ENCODE measurements around the gene KCTD11. TPM values are rescaled to one million over a fixed set of nuclear protein-coding genes. Genes with fewer than 3 reads are reported as not detected.

Gene KCTD11
- total and polyA plus RNA-seq, 2 experiments from 2014 or later, result 2.2 to 7.7 TPM

DNA sequence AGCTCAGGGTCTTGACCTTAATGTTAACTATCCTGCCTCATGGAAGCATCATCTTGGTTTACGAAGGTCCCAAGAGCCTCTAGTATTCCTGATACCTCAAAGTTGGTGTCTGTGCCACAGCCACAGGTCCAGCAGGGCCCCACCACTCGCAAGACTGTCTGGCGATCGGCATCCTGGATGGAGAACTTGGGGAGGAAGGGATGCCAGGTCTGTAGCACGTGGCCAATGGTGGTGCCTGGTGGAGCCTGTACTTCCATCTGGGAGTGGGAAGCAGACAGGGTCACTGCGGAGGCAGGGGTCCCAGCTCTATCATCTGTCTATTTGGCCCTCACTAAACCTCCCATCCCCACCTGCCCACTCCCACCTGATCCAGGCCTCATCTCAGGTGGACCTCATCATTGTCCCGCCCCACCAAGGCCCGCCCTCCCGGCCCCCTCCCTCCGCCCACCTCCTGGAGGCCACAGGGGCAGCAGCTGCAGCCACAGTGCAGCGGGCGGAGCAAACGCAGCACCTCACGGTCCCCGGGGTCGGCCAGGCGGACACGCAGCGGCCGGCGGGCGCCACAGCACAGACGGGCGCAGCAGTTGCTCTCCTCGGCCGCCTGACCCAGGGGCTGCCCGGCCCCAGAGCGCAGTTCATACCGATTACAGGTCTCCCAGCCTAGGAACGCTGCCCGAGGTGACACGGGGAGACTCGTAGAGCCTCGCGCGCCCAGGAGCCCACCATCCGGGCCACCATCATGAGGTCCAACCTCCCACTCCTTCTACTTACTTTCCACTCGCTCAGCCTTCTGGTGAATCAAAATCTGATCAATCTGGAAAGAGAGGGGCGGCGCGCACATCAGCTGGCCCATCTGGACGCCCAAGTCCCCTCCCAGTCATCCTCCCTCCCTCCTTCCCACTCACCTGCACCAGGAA, 41.0 kb downstream of the KCTD11 start:
- Mint-ChIP-seq H3K4me1 (peaks cover 25% of the 10 kb centered on the region), H3K4me3 (peak overlapping the region; percentile 87), H3K9me3 (no peaks in the 10 kb centered on the region), H3K27me3 (ENCODE audit: insufficient read depth, low read depth, poor library complexity) (peaks cover 16% of the 10 kb centered on the region), H3K27ac (no peak overlapping the region), H3K36me3 (ENCODE audit: low read depth) (peaks cover 31% of the 10 kb centered on the region)
- Histone ChIP-seq H3K4me1 (ENCODE audit: insufficient read depth) (no peaks in the 10 kb centered on the region; the same call in 1 of the 2 replicates), H3F3A (replicated peaks; ENCODE audit: low read depth) (peaks cover 21% of the 10 kb centered on the region; the same call in 1 of the 2 replicates), H4K20me1 (replicated peaks; ENCODE audit: insufficient read depth) (peaks cover 12% of the 10 kb centered on the region), H2AFZ (peak overlapping the region; percentile 32; the same call in 1 of the 2 replicates), H3K4me2 (peak overlapping the region; percentile 98), H3K27me3 (ENCODE audit: insufficient read depth) (no peaks in the 10 kb centered on the region), H3K9me2 (ENCODE audit: insufficient read depth) (no peaks in the 10 kb centered on the region), H3K4me3 (peak overlapping the region; percentile 91), H3K36me3 (ENCODE audit: insufficient read depth) (peaks cover 4% of the 10 kb centered on the region), H3K27ac (ENCODE audit: low read depth) (no peak overlapping the region), H3K79me2 (replicated peaks; ENCODE audit: insufficient read depth) (no peaks in the 10 kb centered on the region)
- no peak for TF ChIP-seq ETS1 (IDR thresholded peaks at IDR 0.05)
- no peak for TF ChIP-seq NANOG (IDR thresholded peaks at IDR 0.05; ENCODE audit: borderline replicate concordance)
- no peak for TF ChIP-seq STAT1 (IDR thresholded peaks at IDR 0.05; ENCODE audit: unreplicated experiment)
- no peak for TF ChIP-seq EZH2phosphoT487 (IDR thresholded peaks at IDR 0.05; ENCODE audit: unreplicated experiment)
- no peak for TF ChIP-seq ZNF114 (CRISPR knock-in tag; IDR thresholded peaks at IDR 0.05)
- TF ChIP-seq CTCF (conservative IDR thresholded peaks at IDR 0.05; ENCODE audit: low read depth in 2 of 2), result no peak
- no peak for TF ChIP-seq JUNB (IDR thresholded peaks at IDR 0.05; ENCODE audit: unreplicated experiment)
- TF ChIP-seq, protein P1, sequence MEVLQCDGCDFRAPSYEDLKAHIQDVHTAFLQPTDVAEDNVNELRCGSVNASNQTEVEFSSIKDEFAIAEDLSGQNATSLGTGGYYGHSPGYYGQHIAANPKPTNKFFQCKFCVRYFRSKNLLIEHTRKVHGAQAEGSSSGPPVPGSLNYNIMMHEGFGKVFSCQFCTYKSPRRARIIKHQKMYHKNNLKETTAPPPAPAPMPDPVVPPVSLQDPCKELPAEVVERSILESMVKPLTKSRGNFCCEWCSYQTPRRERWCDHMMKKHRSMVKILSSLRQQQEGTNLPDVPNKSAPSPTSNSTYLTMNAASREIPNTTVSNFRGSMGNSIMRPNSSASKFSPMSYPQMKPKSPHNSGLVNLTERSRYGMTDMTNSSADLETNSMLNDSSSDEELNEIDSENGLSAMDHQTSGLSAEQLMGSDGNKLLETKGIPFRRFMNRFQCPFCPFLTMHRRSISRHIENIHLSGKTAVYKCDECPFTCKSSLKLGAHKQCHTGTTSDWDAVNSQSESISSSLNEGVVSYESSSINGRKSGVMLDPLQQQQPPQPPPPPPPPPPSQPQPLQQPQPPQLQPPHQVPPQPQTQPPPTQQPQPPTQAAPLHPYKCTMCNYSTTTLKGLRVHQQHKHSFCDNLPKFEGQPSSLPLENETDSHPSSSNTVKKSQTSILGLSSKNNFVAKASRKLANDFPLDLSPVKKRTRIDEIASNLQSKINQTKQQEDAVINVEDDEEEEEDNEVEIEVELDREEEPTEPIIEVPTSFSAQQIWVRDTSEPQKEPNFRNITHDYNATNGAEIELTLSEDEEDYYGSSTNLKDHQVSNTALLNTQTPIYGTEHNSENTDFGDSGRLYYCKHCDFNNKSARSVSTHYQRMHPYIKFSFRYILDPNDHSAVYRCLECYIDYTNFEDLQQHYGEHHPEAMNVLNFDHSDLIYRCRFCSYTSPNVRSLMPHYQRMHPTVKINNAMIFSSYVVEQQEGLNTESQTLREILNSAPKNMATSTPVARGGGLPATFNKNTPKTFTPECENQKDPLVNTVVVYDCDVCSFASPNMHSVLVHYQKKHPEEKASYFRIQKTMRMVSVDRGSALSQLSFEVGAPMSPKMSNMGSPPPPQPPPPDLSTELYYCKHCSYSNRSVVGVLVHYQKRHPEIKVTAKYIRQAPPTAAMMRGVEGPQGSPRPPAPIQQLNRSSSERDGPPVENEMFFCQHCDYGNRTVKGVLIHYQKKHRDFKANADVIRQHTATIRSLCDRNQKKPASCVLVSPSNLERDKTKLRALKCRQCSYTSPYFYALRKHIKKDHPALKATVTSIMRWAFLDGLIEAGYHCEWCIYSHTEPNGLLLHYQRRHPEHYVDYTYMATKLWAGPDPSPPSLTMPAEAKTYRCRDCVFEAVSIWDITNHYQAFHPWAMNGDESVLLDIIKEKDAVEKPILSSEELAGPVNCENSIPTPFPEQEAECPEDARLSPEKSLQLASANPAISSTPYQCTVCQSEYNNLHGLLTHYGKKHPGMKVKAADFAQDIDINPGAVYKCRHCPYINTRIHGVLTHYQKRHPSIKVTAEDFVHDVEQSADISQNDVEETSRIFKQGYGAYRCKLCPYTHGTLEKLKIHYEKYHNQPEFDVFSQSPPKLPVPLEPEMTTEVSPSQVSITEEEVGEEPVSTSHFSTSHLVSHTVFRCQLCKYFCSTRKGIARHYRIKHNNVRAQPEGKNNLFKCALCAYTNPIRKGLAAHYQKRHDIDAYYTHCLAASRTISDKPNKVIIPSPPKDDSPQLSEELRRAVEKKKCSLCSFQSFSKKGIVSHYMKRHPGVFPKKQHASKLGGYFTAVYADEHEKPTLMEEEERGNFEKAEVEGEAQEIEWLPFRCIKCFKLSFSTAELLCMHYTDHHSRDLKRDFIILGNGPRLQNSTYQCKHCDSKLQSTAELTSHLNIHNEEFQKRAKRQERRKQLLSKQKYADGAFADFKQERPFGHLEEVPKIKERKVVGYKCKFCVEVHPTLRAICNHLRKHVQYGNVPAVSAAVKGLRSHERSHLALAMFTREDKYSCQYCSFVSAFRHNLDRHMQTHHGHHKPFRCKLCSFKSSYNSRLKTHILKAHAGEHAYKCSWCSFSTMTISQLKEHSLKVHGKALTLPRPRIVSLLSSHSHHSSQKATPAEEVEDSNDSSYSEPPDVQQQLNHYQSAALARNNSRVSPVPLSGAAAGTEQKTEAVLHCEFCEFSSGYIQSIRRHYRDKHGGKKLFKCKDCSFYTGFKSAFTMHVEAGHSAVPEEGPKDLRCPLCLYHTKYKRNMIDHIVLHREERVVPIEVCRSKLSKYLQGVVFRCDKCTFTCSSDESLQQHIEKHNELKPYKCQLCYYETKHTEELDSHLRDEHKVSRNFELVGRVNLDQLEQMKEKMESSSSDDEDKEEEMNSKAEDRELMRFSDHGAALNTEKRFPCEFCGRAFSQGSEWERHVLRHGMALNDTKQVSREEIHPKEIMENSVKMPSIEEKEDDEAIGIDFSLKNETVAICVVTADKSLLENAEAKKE (CRISPR knock-in tag; IDR thresholded peaks at IDR 0.05), result no peak
- ATAC-seq (peak; percentile 24), DNase-seq (ENCODE audit: low spot score) (peak; percentile 47)
